Amniotic stem cell (primary cell): ENCODE measurements around the gene AHCYL1.

Experiments
- DNase-seq: peaks from one replicate; lab custom pipeline; 2025; lab: John Stamatoyannopoulos, UW

AHCYL1 gene

DNA sequence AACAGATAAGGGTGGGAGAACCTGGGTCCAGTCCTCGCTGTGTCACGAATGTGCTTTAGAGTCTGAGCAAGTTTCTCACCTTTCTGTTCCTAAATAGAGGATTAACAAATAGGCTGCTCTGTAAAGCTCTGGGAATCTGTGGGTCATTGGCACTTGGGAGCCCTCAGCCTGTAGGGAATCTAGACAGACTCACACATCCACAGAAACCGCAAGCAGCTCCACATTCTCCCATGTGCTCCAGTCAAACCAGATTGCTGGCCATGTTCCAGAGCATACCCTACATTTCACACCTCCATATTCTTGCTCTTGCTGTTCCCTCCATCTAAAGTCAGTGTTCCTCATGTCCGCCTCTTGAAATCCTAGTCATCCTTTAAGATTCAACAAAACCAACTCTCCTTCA is 7.8 kb upstream of the AHCYL1 start:
- DNase-seq = no peak

DNA sequence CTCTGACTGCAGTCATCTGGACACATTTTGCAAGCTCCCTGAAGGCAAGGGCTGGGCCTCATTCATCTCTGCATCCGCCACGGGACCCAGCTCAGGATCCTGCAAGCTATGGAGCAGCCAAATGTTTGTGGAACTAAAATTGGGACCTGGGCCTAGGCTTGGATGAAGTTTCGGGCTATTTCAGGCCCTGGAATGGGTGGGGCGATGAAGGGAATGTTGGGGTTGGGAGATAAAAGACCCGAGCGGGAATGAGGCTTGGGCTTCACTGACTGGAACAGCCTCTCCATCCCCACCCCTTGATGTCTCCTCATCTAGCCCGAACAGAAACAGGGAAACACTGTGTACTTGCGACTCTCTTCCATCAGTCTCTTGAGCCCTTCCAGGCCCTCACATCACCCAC is 7.3 kb upstream of the AHCYL1 start:
- no peak for DNase-seq

DNA sequence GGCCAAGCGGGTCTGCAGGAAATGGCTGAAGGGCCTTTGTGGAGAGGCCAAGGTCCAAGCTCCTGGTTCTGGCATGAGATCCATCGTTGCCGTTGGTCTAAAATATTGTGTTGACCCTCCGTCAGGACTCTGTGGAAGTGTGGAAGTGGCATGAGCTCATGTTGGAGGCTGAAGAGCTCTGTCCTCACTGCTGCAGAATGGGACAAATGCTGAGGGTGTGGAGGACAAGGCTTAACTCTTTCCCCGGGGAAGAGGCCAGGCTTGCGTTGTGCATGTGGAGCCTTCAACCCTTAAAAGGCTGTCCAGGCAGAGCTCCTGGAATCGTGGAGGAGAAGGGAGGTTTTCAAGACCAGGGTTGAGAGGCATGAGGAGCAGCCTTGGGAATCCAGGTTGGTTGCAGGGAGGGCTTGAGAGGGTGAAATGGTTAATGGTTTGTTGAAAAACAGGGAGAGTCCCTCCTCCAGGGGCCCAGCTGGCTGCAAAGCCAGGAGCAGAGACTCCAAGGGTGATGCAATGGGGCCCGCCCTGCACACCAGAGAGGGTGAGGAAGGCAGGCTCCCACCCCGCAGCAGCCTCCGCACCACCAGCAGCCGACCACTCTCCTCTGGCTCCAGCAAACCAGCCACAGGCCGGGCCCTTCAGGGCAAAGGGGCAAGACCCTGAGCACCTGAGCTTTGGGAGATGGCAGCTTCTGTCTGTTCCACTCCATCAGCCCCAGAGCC is 6.7 kb upstream of the AHCYL1 start:
- no peak for DNase-seq

DNA sequence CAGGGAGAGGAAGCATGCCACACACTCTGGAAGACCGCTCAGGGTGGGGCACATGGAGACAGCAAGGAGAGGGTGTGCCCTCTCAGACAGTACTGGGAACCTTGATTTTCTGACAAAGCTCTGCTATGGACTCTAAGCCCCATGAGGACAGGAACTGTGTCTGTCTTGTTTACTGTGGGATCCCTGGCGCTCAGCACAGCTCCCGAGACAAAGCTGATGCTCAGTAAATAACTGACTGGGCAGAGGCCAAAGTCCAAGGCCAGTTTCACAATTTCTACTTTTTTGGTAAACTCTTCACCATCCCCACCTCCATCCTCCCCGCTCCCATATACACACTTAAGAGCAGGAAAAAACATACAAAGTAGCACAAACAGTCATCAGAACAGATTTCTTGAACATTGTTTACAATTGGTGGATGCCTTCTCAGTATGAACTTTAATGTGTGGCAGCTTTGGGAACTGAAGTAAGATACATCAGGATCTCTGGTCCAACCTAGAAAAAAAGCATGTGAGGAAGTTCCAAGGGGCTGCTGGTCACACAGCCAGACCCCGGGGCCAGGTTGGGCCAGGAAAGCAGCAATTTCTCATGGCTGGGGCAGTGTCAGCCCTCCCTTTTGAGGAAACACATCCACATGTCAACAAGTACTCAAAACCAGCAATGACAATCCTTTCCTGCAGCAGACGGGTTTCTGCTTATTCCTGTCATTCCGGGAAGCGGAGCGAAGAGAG is 5.6 kb upstream of the AHCYL1 start:
- no peak for DNase-seq

GRCh38 chr1:109979489-109980091 is 5.0 kb upstream of the AHCYL1 start:
- DNase-seq = no peak

GRCh38 chr1:109980324-109981003 is 4.1 kb upstream of the AHCYL1 start:
- DNase-seq = no peak

DNA sequence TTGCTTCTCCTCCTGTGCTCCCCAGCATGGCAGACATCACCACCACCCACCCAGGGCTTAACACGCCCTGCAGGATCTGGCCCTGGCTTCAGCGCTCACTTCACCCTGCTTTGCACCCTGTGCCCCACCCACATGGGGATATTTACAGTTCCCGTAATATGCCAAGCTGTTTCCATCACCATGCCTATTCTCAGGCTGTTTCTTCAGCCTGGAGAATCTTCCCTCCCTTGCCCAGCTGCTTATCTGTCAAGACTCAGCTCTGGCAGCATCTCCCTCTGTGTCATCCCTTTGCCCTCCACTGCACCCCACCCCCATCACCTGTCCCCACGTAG is 3.6 kb upstream of the AHCYL1 start:
- no peak for DNase-seq

- DNase-seq = no peak
Observed at GRCh38 chr1:109983380-109984189, 980 bp upstream of the AHCYL1 start.

GRCh38 chr1:109984190-109984455 is 442 bp upstream of the AHCYL1 start:
- DNase-seq = no peak

DNA sequence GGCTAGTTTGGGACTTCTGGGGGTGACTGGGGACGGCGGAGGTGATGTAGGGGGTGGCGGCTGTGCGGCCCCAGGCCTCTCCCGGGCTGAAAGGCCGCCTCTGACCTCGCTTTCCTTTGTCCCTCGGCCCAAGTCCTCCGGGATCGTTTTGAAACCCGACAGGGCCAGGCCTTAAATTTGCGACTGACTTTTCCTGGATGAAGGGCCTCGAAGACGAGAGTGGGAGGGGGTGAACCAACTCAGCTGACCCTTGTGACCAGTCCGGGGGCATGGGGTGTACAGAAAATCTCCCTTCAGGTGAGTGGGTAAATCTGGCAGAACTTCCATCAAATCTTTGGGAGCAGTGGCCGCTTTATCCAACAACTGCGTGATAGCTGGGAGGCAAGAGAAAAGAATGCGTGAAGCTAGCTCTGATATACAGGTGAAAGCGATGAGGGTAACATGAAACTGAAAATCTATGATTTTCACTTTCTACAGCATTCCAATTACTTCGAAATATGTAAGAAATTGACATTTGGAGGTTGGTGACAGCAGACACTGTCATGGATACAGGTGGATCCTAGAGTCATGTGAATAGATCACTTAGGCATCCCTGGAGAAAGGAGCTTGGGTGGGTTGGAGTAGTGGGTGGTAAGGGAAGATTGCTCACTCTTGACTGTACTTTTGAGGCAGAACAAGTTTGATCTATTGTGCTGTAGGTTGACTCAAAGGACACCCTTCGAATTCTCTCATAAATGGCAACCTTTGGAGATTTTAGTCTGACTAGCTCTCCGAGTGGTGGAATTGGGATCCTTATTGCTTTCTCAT is 885 bp downstream of the AHCYL1 start:
- no peak for DNase-seq

GRCh38 chr1:109986054-109986444 is 1.5 kb downstream of the AHCYL1 start:
- no peak for DNase-seq

- DNase-seq = no peak
Observed at GRCh38 chr1:109988349-109988914, 3.9 kb downstream of the AHCYL1 start.

DNA sequence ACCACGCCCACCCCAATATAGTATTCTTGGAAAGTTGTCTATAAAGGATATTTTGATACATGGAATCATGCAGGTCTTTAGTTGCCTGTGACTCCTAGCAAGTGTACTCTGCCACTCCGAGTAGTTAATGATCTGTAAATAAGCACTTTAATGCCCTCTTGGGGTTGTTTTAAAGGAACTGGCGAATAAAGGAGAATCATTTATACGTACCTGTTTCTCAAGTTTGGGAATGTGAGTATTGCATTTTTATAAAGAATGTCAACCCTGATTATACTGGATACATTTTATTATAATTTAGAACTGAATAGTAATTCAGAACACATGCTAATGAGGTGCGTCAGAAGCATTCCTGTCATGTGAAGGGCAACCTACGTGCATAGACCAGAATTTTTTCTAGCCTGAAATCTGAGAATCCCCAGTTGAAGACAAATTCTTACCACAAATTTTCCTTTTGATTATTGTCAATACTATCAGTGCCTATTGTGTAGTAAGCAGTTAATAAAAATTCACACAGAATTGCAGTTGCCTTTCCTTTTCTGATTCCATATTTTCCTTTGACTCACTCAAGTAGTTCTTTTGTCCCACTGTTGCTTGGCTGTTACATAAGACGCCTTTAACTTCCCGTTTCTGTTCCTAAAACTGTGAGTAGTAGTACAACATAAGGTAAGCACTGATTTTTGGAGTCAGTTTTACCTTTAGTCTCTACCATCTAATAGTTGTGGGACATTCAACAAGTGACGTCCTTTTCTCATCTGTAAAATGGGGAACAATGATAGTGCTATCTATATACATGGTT is 5.1 kb downstream of the AHCYL1 start:
- DNase-seq = peak; percentile 18

DNA sequence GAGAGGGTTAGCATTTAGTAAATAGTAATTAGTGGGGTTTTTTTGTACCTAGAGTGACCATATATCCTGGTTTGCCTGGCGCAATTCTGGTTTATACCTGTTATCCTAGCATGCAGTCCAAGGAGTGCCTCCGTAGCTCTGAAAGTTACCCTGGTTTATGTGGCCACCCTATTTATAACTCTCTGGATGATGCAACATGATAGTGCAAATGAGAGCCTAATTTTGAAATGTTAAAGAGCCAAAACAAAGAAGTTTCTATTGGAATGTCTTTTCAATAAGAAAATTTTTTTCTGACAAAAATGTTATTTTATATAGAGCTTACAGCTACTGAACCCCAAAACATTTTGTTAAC is 5.7 kb downstream of the AHCYL1 start:
- no peak for DNase-seq

- DNase-seq = no peak
Observed at GRCh38 chr1:109991400-109991925, 6.9 kb downstream of the AHCYL1 start.

DNA sequence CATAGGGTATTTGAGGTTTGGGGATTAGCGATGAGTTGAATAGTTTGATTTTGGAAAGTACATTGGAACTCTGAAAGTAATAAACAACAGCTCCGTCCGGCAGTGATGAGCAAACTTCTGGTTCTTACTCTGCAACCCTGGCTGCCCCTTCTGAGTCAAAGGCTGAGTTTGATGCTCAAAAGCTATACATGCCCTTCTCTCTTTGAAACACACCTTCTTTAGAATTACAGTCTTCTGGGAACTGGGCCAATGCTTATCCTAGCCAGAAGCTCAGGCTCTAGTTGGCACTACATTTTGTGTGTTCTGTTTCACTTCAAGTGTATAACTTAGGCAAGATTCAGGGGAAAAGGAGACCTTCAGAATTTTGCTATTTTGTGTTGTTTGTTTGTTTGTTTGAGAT is 9.3 kb downstream of the AHCYL1 start:
- no peak for DNase-seq

- DNase-seq = no peak
Observed at GRCh38 chr1:109994654-109995053, 10.1 kb downstream of the AHCYL1 start.

DNA sequence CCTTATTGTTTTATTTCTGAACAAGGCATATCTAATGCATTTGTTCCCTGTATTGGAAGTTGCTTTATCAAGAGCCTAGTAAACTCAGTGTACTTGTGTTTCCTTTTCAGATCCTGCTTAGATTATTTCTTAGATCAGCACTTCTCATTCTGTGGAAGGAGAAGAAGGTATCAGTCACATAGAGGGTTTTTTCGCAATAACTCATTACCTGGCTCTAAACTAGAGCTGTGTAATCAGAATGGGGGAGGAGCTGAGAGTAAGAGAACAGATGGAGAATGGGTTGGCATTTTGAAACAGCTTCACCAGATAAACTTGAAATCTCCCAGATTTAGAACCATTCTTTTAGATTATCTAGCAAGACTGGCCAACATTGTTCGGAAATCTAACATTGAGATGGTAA is 11.0 kb downstream of the AHCYL1 start:
- no peak for DNase-seq

DNA sequence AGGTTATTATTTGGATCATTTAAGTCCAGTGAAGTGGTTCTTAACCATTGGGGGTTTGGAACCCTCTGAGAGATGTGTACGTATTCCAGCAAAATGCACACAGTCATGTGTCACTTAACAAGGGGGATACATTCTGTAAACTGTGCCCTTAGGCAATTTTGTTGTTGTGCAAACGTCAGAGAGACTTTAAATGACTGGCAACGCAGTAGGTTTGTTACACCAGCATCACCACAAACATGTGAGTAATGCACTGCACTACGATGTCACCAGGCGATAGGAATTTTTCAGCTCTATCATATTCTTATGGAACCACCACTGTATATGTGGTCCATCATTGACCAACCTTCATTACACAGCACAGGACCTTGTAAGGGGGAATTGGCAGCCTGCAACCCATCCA is 11.9 kb downstream of the AHCYL1 start:
- DNase-seq = no peak

- DNase-seq = no peak
Observed at GRCh38 chr1:109997204-109997866, 12.8 kb downstream of the AHCYL1 start.
